SKM-1 (cell line): Measurements from ENCODE around the gene DDX10.
"Not testable (repeated sequence)": the region's sequence is repeated elsewhere in the genome, so short reads cannot be mapped to it uniquely, and the experiment has no call there.

Experiments used
- DNase-seq: peaks from one replicate; lab custom pipeline; 2025; ENCODE audit not compliant: unreplicated experiment; lab: John Stamatoyannopoulos, UW

The DDX10 gene

DNA sequence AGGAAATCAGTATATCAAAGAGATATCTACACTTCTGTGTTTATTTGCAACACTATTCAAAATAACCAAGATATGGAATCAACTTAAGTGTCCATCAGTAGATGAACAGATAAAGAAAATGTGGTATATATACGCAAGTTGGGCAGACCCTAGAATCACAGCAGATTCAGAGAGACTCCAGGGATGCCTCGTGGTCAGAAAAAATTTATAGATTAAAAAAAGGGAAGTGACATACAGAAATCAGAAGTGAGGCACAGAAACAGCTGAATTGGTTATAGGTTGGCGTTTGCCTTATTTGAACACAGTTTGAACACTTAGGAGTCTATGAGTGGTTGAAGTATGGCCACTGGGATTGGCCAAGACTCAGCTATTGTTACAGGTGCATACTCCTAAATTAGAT, 10.8 kb upstream of the DDX10 start:
- DNase-seq = not testable (repeated sequence)

DNA sequence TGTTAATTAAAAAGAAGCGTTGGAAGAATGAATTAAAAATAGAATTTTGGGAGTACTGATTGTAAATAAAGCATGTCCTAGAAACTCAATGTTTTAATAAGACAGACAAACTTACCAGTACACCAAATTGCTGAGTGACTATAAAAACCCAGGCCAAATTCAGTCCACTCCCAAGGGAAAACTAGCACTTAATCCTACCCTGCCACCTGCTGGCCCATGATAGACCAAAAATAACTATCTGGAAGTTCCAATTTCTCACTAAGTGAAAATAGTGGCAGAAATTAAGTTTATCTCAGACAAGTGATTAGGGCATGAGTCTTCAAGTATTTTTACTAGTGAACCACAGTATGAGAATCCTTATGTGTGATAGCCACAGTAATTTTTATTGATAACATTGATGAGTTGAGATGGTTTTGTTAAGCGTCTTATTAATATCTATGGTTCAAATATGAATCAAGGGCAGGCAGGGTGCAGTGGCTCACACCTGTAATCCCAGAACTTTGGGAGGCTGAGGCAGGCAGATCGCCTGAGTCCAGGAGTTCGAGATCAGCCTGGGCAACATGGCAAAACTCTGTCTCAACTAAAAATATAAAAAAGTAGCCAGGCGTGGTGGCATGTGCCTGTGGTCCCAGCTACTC, 9.8 kb upstream of the DDX10 start:
- DNase-seq = peak; percentile 26

DNA sequence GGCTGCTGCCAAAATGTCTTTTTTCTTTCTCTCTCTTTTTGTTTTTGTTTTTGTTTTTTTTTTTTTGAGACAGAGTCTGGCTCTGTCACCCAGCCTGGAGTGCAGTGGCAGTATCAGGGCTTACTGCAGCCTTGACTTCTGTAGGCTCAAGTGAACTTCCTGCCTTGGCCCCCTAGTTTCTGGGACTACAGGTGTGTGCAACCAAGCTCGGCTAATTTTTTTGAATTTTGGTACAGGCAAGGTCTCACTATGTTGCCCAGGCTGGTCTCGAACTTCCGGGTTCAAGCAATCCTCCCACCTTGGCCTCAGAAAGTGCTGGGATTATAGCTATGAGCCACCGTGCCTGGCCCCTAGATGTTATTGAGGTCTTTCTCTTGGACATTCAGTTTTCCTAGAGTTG, 2.2 kb upstream of the DDX10 start:
- DNase-seq = no peak

DNA sequence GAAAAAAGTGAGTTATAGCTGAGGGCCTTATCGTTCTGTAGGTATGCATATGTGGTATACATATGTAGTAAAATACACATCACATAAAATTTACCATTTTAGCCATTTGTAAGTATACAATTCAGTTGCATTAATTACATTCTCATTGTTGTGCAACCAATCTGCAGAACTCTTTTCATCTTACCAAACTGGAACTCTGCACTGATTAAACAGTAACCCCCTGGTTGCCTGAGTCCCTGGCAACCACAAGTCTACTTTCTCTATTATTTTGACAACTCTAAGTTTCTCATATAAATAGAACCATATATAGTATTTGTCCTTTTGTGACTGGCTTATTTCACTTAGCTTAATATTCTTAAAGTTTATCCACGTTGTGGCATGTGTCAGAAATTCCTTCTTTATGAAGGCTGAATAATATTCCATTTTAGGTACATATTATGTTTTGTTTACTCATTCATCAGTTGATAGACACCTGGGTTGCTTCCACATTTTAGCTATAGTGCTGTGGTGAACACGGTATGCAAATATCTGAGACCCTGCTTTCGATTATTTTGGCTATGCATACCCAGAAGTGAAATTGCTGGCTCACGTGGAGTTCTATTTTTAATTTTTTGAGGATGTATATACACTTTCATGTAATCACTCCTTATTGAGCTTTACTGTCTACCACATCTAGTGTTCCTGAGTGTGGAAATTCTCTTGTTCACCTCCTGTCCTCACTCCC, 1.6 kb upstream of the DDX10 start:
- no peak for DNase-seq

DNA sequence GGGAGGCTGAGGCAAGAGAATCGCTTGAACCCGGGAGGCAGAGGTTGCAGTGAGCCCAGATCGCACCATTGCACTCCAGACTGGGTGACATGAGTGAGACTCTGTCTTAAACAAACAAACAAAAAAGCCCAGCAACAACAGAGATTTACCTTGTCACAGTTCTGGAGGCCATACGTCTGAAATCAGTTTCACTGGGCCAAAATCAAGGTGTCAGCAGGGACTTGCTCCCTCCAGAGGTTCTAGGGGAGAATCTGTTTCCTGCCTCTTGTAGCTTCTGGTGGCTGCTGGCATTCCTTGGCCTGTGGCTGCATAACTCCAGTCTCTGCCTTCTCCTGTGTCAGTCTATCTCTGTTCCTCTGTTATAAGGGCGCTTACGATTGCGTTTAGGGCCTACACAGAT, 1.5 kb downstream of the DDX10 start:
- no peak for DNase-seq

DNA sequence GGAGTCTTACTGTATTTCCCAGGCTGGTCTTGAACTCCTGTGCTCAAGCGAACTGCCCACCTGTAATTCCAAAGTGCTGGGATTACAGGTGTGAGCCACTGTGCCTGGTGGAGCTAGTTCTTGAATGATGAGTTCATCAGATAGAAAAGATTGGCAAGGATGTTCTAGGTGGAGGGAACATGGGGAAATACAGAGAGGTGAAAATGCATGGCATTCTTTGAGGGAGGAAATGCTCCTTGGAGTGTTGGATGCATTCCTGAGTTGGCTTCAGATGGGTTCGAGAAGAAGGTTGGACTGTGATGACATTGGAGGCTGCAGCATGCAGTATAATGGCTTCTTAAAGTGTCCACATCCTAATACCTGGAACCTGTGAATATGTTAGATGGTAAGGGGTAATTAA, 4.4 kb downstream of the DDX10 start:
- no peak for DNase-seq

DNA sequence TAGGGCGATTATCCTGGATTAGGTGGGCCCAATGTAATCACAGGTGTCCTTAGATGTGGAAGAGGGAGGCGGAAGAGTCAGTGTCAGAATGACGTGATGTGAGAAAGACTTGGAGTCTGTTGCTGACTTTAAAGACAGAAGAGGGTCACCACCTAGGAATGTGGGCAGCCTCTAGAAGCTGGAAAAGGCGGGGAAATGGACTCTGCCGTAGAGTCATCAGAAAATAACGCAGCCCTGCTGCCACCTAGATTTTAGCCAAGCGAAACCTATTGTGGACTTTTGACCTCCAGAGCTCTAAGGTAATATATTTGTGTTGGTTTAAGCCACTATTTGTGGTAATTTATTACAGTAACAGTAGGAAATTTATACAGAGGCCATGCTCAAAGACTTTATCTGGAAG, 4.8 kb downstream of the DDX10 start:
- DNase-seq = no peak

DNA sequence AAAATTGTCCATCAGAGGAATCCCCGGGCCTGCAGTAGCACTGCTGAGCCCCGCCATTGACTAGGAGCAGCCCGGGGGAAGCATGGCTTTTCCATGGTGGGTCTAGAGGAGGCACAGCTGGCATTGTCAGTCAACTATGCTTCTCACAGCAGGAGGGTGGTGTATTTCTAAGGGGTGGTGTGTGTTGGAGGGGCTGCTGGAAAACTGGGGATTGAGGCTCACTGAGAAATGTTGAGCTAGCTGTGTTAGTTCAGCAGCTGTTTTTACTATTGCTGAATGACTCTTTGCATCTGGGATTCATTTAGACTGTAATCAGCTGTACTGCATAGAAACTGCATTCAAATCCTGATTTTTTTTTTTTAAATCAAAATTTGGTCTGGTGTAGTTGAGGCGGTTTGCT, 5.6 kb downstream of the DDX10 start:
- DNase-seq = no peak

DNA sequence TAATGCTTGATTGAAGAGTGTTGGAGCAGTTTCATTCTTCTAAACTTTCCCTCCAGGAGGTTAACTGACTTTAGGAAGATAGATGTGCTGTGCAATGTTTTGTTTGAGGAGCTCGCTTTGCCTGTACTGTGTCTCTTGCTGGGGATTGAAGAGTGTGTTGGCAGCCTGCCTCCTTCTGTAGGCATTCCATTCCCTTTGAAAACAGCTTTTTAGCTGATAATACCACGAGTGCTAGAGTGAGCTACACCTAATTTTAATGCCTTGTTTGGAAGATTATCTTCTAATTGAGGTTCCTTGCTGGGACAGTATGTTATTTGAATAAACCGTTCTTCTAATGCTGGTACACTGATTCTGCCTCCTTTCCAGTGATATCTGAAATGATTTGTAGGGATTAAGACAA, 7.2 kb downstream of the DDX10 start:
- no peak for DNase-seq

DNA sequence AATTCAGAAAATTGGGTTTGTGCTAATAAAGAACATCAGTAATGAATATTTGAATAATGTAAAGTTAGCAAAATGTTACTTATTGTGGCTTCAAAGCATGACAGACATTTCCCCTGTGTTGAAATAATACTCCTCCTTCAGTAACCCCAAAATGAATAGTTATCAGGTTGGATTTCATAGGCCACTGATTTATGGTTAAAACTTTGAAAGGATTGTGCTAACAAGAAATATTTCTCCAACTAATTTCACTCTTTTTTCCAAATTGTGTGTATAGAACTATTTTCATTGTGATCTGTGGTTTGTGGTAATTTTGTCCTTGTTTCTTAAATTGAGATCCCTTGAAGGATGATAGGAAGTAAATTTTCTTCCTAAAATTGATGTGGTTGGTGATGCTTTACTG, 7.9 kb downstream of the DDX10 start:
- no peak for DNase-seq

DNA sequence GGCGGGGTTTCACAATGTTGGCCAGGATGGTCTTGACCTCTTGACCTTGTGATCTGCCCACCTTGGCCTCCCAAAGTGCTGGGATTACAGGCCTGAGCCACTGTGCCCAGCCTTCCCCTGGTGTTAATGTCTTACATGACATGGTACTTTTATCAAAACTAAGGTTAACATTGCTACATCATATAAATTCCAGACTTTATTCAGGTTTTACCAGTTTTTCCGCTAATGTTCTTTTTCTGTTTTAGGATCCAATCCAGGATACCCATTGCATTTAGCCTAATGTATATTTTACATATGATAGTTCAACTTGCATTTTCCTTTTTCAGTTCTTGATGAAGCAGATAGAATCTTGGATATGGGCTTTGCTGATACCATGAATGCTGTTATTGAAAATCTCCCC, 14.2 kb downstream of the DDX10 start:
- DNase-seq = no peak

DNA sequence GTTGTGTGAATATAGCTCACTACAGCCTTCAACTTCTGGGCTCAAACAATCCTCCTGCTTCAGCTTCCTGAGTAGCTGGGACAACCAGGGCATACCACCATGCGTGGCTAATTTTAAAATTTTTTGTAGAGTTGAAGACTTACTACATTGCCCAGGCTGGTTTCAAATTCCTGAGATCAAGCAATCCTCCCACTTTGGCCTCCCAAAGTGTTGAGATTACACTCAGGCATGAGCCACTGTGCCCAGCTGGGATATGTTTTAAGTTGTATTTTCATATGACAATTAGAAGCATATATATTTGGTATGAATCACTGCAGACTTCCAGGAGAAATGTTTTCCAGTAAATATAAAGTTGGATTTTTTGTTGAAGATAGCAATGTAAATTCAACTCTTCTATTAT, 15.4 kb downstream of the DDX10 start:
- no peak for DNase-seq

DNA sequence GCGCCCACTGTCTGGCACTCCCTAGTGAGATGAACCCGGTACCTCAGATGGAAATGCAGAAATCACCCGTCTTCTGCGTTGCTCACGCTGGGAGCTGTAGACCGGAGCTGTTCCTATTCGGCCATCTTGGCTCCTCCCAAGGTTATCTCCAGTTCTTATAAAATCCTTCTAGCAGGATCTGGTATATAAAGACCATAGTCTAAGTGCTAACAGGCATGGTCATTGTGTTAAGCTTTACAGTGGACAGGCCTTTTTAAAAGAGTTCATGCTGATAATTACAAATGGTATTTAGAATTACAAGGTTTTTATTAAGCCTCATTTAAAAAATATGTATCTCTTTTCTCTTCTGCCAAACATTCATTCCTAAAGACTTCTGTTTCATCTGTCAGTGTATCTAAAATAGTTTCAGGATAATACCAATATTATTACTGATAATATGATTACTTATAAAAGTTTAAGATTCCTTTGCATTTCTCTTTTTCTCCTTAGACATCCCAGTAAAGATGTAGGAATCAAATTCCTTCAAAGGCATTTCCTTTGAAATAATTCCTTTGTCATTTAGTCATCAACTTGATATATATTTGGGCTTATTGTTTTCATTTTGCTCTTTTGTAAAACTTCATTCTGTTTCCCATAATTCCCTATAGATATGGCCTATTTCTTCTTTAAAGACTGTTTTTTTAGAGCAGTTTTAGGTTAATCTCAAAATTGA, 20.7 kb downstream of the DDX10 start:
- no peak for DNase-seq

DNA sequence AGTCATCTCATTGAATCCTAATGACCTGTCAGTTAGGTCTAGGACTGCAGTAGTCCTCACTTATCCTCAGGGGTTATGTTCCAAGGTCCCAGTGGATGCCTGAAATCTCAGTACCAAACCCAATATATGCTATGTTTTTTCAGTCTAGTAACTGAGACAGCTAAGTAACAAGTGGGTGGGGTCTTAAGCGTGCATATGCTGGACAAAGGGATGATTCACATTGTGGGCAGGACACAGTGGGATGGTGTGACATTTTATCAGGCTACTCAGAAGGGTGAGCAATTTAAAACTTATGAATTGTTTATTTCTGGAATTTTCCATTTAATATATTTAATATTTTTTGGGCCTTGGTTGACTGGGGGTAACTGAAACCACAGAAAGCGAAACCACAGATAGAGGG, 29.0 kb downstream of the DDX10 start:
- DNase-seq = no peak

DNA sequence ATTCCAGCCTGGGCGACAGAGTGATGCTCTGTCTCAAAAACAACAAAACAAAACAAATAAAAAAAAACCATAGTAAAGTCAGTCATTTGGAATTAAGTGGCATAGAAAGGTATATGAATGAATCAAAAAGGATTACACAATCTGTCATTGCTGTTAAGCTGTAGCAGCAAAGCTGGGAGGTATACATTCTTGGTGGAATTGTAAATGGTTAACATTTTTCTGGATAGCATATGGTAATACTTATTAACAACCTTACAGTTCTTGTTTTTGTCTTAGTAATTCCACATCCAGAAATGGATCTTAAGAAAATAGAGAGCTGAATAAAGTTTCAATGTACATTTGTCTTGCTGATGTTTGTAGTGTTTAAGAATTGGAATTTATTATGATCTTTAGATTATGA, 30.0 kb downstream of the DDX10 start:
- DNase-seq = no peak

DNA sequence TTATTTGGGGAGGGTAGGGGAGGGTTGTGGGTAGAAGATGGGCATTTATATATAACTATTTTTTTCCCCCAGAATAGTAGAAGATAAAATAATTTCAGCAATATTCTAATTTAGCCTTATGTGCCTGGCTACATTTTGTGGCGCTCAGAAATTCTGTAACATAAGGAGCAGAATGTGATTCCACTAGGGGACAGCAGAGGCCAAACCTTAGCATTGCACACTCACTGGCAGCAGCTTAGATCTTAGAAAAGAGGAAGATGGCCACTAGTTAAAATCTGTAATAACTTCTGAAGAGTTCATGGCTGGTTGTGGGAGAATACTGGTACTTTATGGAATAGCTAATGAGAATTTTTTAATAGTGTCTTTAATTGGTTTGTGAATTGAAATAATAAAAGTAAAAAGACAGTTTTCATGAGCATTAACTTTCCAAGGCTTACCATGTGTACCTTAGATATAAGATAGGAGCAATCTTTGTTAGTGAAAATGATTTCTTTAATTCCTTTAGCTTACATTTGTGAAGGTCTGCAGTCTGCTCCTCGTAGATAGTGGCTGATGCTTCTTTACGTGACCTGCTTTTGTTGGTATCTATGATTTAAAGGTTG, 33.1 kb downstream of the DDX10 start:
- DNase-seq = peak; percentile 76

DNA sequence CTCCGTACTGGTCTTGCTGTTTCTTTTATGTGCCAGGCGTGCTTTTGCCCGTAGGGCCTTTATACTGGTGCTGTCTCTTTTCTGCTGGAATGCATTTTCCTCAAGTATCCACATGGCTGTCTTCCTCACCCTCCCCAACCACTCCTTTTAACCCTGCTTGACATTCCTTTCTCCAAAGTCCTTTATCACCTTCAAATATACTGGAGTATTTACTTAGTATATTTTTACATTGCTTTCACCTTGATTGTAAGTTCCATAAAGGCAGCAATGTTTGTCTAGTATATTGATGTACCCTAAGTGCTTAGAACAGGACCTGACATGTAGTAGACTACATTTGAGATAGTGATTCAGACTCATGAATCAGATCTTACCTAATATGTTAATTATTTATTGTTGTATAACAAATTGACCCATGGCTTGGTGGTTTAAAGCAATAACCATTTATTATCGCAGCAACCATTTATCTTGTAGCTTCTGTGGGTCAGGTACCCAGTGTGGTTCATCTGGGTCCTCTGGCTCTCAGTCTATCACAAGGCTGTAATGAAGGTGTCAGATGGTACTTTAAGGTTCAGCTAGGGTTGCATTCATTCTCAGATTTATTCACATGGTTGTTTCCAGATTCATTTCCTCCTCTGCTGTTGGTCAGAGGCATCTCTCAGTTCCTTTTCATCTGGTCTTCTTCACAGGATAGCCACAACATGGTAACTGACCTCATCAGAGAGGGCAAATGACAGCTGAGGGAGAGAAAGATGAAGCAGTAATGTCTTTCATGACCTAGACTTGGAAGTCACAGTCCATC, 34.2 kb downstream of the DDX10 start:
- DNase-seq = no peak

DNA sequence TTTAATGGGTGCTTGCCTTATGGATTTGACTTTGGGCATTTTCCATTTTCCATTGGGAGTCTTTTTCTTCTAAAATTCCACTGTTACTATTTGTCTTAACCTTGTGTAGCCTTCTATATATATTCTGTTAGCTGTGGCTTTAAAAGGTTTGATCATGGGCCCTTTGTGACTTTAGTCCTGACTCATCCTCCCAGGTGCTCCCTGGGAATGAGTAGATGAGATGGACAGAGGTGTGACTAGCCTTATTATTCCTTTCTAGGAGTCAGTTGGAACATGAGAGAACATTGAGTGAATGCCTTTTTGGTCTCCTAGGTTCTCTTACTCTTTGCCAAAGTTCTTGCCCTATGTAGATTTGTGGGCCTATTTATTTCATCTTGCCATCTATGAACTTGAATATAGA, 39.0 kb downstream of the DDX10 start:
- no peak for DNase-seq

DNA sequence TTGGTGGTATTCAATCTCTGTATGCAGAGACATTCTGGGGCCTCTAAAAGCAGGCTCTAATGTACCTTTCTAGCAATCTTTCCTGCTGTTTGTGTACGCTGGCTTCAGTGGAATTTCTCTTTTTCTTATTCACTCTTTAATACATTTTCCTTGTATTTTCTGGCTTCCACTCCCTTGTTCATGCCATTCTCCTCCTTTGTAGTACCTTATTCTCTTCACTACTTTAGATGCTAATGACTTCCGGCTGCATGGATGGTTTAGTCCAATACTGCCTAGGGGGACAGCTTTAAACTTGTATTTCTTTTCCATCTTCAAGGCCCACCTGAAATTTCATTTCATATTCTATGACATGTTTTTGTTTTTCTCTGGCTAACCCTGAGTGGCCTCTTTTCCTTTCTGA, 40.2 kb downstream of the DDX10 start:
- DNase-seq = no peak

DNA sequence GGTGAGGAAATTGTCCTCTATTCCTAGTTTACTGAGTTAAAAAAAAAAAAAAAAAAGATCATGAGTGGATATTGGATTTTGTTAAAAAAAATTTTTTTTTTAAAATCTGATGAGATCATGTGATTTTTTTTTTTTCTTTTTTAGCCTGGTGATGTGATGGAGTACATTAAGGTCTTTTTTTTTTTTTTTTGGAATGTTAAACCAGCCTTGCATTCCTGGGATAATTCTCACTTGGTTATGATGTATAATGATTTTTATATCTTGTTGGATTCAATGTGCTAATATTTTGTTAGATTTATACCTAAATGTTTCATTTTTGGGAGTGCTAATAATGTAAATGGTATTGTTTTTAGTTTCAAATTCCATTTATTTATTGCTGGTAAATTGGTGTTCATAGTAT, 43.3 kb downstream of the DDX10 start:
- no peak for DNase-seq

DNA sequence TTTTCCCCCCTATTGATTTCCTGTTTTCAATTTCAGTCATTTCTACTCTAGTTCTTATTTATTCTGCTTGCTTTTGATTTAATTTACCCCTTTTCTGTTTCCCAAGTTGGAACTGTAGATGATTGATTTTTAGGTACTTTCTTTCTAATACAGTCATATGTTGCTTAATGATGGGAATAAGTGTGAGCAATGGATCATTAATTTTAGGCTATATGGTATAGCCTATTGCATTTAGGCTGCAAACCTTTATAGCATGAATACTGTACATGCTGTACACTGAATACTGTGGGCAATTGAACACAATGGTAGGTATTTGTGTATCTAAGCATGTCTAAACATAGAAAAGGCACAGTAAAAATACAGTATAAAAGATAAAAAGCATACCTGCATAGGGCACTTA, 44.9 kb downstream of the DDX10 start:
- no peak for DNase-seq
